ENCODE measurements around the gene ABCD4.

The ABCD4 gene

GRCh38 chr14:74265301-74265965 is 37.3 kb downstream of the ABCD4 start:
- CTCF ChIA-PET, result interaction anchor here (1.0 kb wide), 1 partner anchor 48 kb away, joined by 3 read pairs; no protein-coding TSS in a partner anchor
- Histone ChIP-seq H3K4me3 (ENCODE audit: low read depth, low read length) (no peak overlapping the region), H3K27ac (ENCODE audit: extremely low read depth, low read depth, low read length) (no peak overlapping the region), H3K36me3 (ENCODE audit: control insufficient read depth in 2 of 2, insufficient read depth in 1 of 2, low read length in 2 of 2) (no peaks in the 10 kb centered on the region), H3K4me1 (ENCODE audit: control insufficient read depth, insufficient read depth, low read length) (no peaks in the 10 kb centered on the region; the same call in 1 of the 2 replicates), H3K9me3 (ENCODE audit: control insufficient read depth, insufficient read depth, low read depth, low read length) (no peaks in the 10 kb centered on the region)
- POLR2A ChIA-PET, result no interaction called here
- TF ChIP-seq ZNF239 (tag by site-specific recombination; IDR thresholded peaks at IDR 0.05) (no peak), SP7 (tag by site-specific recombination; IDR thresholded peaks at IDR 0.05) (no peak), ZXDB (tag by site-specific recombination; IDR thresholded peaks at IDR 0.05) (no peak), ZNF549 (tag by site-specific recombination; IDR thresholded peaks at IDR 0.05) (no peak), ZNF658 (tag by site-specific recombination; IDR thresholded peaks at IDR 0.05) (no peak), ZNF423 (tag by site-specific recombination; IDR thresholded peaks at IDR 0.05) (no peak), ZNF654 (tag by site-specific recombination; IDR thresholded peaks at IDR 0.05; ENCODE audit: low read depth) (no peak), MYNN (tag by site-specific recombination; IDR thresholded peaks at IDR 0.05; ENCODE audit: borderline replicate concordance) (no peak), ZNF184 (tag by site-specific recombination; IDR thresholded peaks at IDR 0.05) (no peak), FEZF1 (tag by site-specific recombination; IDR thresholded peaks at IDR 0.05) (no peak), ZNF521 (tag by site-specific recombination; IDR thresholded peaks at IDR 0.05) (no peak), ZNF600 (tag by site-specific recombination; IDR thresholded peaks at IDR 0.05) (no peak), ZNF37A (tag by site-specific recombination; IDR thresholded peaks at IDR 0.05) (no peak), ZNF785 (tag by site-specific recombination; IDR thresholded peaks at IDR 0.05) (no peak)
- TF ChIP-seq, protein P1, sequence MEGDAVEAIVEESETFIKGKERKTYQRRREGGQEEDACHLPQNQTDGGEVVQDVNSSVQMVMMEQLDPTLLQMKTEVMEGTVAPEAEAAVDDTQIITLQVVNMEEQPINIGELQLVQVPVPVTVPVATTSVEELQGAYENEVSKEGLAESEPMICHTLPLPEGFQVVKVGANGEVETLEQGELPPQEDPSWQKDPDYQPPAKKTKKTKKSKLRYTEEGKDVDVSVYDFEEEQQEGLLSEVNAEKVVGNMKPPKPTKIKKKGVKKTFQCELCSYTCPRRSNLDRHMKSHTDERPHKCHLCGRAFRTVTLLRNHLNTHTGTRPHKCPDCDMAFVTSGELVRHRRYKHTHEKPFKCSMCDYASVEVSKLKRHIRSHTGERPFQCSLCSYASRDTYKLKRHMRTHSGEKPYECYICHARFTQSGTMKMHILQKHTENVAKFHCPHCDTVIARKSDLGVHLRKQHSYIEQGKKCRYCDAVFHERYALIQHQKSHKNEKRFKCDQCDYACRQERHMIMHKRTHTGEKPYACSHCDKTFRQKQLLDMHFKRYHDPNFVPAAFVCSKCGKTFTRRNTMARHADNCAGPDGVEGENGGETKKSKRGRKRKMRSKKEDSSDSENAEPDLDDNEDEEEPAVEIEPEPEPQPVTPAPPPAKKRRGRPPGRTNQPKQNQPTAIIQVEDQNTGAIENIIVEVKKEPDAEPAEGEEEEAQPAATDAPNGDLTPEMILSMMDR (tag by site-specific recombination; IDR thresholded peaks at IDR 0.05), result no peak
- TF ChIP-seq, protein P2, sequence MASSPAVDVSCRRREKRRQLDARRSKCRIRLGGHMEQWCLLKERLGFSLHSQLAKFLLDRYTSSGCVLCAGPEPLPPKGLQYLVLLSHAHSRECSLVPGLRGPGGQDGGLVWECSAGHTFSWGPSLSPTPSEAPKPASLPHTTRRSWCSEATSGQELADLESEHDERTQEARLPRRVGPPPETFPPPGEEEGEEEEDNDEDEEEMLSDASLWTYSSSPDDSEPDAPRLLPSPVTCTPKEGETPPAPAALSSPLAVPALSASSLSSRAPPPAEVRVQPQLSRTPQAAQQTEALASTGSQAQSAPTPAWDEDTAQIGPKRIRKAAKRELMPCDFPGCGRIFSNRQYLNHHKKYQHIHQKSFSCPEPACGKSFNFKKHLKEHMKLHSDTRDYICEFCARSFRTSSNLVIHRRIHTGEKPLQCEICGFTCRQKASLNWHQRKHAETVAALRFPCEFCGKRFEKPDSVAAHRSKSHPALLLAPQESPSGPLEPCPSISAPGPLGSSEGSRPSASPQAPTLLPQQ (tag by site-specific recombination; IDR thresholded peaks at IDR 0.05), result no peak

GRCh38 chr14:74263921-74264320 is 38.8 kb downstream of the ABCD4 start:
- no peaks in the 10 kb centered on the region for H3K9me3 ChIP-seq (ENCODE audit: control insufficient read depth, insufficient read depth, low read depth, low read length)
- TF ChIP-seq ZNF639 (tag by site-specific recombination; IDR thresholded peaks at IDR 0.05) (no peak), ZNF624 (tag by site-specific recombination; IDR thresholded peaks at IDR 0.05) (no peak), BCL6B (tag by site-specific recombination; IDR thresholded peaks at IDR 0.05) (no peak)
- no peak overlapping the region for H3K27ac ChIP-seq (ENCODE audit: extremely low read depth, low read depth, low read length)
- POLR2A ChIA-PET, result no interaction called here
- H3K4me1 ChIP-seq (ENCODE audit: control insufficient read depth, insufficient read depth, low read length), result no peaks in the 10 kb centered on the region
- no peaks in the 10 kb centered on the region for H3K36me3 ChIP-seq (ENCODE audit: control insufficient read depth in 2 of 2, insufficient read depth in 1 of 2, low read length in 2 of 2)
- CTCF ChIA-PET, result no interaction called here
- H3K4me3 ChIP-seq (ENCODE audit: low read depth, low read length), result no peak overlapping the region

All from HEK293 (cell line).